ENCODE data around the gene TMEM131.

DNA sequence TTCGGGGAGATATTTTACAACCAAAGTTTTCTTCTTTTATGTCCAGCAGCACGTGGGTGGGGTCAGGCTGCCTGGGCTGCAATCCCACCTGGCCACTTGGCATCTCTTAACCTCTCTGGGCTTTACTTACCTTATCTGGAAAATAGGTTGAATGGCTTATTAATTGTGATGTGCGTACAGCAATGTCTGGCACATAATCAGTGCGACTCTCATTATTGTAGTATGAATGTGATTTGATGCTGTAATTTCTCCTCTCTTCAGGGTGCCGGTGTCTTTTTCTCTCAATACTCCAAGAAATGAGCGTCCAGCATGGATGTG lies 284.4 kb downstream of the TMEM131 start:
- no peak for TF ChIP-seq CTCF (IDR thresholded peaks at IDR 0.05)
- no peak for TF ChIP-seq POLR2A (IDR thresholded peaks at IDR 0.05)

Measured in heart left ventricle (tissue), 13 donors.